GM19193 (cell line): Measurements from ENCODE around the gene ISOC2.

Experiments used
- POLR2A ChIP-seq: IDR thresholded peaks from 4 replicates; pipeline ENCODE4 v1.6.1; 2011; ENCODE audit not compliant: insufficient read depth, insufficient read length; ENCODE audit errors: extremely low read depth

Gene ISOC2

DNA sequence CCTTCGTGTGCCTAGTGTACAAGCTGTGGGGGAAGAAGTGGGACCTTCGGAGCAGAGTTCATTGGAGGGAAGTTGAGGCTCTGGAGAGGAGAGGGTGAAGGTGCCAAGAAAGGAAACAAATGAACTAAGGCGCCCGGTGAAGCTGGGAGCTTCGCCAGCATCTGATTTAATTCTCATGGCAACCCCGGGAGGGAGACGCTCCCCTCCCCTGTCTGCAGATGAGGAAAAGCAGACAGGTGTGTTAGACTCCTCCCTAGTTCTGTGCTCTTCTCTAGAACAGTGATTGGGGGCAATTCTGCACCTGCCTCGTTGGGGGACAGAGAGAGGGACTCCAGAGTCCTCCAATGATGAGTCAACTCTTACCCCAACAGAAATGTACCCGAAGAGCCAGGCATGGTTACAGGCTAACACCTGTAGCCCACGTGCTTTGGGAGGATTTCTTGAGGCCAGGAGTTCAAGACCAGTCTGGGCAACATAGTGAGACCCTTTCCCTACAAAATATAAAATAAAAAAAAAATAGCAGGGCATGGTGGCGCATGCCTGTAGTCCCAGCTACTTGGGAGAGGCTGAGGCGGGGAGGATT is 31.0 kb upstream of the ISOC2 start:
- no peak for TF ChIP-seq POLR2A

DNA sequence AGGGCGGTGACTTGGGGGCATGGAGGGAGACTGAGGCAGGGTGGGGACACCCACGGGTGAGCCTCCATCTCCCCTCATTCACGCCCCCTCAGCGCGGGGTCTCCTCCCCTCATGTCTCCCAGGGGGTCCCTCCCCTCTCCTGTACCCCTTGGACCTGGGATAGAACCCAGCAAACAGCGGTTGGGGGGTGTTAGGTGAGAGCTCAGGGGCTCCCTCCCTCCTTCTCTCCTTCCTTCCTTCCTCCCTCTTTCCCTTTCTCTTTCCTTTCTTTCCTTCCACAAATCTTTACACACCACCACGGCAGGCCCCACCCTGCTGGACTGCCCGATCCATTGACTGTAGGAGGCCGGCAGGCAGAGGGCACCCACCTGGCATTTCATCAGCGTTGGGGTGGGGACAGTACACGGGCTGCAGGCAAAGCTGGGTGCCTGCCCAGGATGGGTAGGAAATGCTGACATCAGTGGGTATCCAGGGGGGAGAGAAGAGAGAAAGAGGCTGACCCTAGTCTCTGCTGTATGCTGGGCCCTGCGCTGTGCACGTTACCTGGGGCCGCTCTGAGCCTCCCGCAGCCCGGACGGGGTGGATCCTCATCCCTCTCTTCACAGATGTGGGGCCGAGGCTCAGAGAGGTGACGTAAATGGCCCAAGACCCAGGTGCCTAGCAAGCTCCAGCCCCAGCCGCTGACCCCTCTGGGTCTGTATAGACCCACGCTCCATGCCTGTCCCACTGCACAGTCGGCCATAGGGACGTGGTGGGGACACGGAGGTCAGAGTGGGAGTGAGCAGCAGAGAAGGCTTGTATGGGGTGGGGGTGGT is 30.3 kb upstream of the ISOC2 start:
- TF ChIP-seq POLR2A, result no peak

DNA sequence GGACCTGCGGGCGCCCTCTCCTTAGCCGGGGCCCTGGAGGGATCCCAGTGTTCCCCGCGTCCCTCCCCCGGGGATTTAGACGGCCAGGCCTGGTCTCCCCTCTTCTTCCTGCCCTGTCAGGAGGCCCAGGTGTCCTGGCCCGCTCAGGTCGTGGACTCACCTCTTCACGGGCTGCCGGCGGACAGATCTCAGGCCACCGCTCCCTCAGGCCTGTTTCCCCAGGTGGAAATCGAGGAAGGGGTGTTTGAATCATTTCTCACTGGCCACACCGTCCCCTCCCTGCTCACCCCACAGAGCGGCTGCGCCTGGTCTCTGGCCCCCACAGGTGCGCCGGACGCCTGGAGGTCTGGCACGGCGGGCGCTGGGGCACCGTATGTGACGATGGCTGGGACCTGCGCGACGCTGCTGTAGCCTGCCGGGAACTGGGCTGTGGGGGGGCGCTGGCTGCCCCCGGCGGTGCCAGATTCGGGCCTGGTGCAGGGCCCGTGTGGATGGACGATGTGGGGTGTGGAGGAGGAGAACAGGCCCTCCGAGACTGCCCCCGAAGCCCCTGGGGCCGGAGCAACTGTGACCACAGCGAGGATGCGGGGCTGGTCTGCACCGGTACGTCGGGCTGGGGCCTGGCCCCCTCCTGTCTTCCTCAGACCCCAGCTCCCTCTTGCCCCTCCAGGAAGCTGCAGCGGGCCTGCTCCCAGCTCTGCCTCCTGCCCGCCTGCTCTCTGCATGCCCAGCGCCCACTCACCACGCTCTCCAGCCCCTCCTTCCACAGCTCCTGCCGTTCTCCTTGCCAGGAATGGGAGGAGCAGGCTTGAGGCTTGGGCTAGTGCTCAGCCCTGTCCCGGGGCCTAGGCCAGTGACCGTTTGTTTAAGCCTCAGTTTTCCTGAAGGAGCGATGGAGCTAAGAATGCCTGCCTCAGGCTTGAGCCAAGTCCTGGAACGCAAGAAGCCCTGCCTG is 29.3 kb upstream of the ISOC2 start:
- no peak for TF ChIP-seq POLR2A

- no peak for TF ChIP-seq POLR2A
These were observed 28.5 kb upstream of the ISOC2 start for GRCh38 chr19:55489711-55490477.

GRCh38 chr19:55488986-55489710 is 27.7 kb upstream of the ISOC2 start:
- TF ChIP-seq POLR2A, result no peak

DNA sequence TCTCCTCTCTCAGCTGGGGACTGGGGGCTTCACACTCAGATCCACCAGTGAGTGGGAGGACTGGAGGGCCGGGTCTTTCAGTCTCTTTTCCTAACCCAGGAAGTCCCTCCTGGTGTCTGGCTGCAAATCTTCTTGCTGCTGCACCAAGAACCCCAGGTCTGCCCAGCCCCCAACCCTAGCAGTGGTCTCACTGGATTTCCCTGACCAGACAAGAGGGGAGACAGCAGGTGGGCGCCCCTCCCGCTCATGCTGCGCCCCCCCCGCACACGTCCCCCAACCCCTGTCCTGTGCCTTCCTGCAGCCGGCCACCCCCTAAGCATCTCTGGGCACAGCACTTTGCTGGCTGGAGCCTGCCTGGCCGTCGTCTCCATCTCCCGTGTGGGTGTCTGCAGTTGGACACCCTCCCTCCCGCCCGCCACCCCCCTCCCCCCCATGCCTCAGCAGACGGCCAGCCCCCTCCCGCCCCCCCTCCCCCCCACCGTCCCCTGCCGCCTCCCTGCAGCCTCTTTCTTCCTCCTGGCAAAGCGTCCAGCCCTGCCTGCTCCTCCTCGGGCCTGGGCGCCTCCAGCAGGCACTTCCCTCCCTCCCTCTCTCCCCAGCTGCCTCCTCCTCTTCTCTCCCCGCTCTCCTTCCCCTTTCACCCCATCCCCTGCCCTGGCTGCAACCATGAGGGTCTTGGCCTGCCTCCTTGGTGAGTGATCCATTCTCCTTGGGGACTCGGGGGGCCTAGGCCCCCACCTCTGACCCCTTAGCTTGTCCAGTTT is 26.7 kb upstream of the ISOC2 start, which contains the start of gene SSC5D:
TSS of gene SSC5D (plus strand) at position 513 of the 764 bp plus-strand sequence. CDS start at position 667, 154 bp downstream.
- no peak for TF ChIP-seq POLR2A

- TF ChIP-seq POLR2A, result no peak
These were observed 25.8 kb upstream of the ISOC2 start for GRCh38 chr19:55486971-55487923.

DNA sequence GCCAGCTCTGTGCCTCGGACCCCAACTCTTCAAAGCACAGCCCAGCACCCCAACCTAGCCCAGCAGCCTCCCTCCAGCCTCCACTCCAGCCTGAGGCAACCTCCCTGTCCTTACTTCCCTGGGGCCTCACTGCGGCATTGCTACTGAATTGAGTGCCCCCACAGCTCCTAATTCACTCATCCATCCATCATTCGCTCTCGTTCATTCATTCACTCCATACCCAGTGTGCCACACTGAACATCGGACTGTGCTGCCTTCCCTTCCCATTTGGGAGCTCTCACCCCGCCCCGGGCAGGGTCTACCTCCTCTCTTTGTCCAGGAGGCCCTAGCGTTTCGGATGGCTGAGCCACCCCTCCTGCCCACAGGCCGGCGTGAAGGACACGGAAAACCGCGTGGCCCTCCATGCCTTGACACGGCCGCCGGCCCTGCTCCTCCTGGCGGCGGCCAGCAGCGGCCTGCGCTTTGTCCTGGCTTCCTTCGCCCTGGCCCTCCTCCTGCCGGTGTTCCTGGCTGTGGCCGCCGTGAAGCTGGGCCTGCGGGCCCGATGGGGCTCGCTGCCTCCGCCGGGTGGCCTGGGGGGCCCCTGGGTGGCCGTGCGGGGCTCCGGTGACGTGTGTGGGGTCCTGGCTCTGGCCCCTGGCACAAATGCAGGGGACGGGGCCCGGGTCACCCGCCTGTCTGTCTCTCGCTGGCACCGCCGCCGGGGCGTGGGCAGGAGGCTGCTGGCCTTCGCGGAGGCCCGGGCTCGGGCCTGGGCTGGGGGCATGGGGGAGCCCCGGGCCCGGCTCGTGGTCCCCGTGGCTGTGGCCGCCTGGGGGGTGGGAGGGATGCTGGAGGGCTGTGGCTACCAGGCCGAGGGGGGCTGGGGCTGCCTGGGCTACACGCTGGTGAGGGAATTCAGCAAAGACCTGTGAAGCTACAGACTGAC is 24.9 kb upstream of the ISOC2 start:
- no peak for TF ChIP-seq POLR2A

GRCh38 chr19:55485439-55486011 is 24.1 kb upstream of the ISOC2 start:
- no peak for TF ChIP-seq POLR2A

GRCh38 chr19:55484593-55485438 is 23.4 kb upstream of the ISOC2 start, which contains the start of gene NAT14:
Gene NAT14, plus strand, starts transcription at chr19:55485188. Its CDS starts 521 bp downstream, at chr19:55485709.
- peak; percentile 24 for TF ChIP-seq POLR2A
